CD4-positive, alpha-beta memory T cell (primary cell): Measurements from ENCODE around the gene APC2. TPM values are rescaled to one million over a fixed set of nuclear protein-coding genes. Genes with fewer than 3 reads are reported as not detected.
"Not testable (repeated sequence)": the region's sequence is repeated elsewhere in the genome, so short reads cannot be mapped to it uniquely, and the experiment has no call there.

Source experiments
- CTCF ChIA-PET: fragments of 350-600 bp; sonication (Branson Sonifier 250); formaldehyde crosslinking; loops from one replicate; lab custom pipeline; 2021; ENCODE audit warnings: inconsistent platforms; ENCODE audit not compliant: partially characterized antibody; lab: Charles Lee
- POLR2A ChIA-PET: fragments of 350-600 bp; sonication (Branson Sonifier 250); formaldehyde crosslinking; loops from one replicate; lab custom pipeline; 2021; ENCODE audit not compliant: partially characterized antibody; lab: Charles Lee
- DNase-seq, 5 donors: peaks; one replicate each; pipeline versions ENCODE4 v3.0.0 to v3.0.0-alpha.2; 2020 to 2022; ENCODE audit warnings: mixed read lengths in 1 of 5
- H3K27ac ChIP-seq: one replicate; pipeline ENCODE4 v1.7.0; 2013; ENCODE audit warnings: low read depth, low read length
- H3K27me3 ChIP-seq: 2 replicates; pipeline ENCODE4 v1.7.0; 2013; ENCODE audit warnings: mild to moderate bottlenecking, low read length, moderate library complexity; ENCODE audit not compliant: insufficient read depth
- H3K36me3 ChIP-seq: 2 replicates; pipeline ENCODE4 v1.7.0; 2013; ENCODE audit warnings: mild to moderate bottlenecking, low read length, moderate library complexity; ENCODE audit not compliant: insufficient read depth
- H3K4me1 ChIP-seq: 2 replicates; pipeline ENCODE4 v1.7.0; 2013; ENCODE audit warnings: mild to moderate bottlenecking, low read length, moderate library complexity; ENCODE audit not compliant: insufficient read depth
- H3K4me3 ChIP-seq, 2 donors: one replicate each; pipeline ENCODE4 v1.7.0; 2013; ENCODE audit warnings: low read length in 2 of 2, mild to moderate bottlenecking in 1 of 2
- H3K9me3 ChIP-seq, 2 donors: one replicate each; pipeline ENCODE4 v1.7.0; 2013; ENCODE audit warnings: low read length in 2 of 2, control low read depth in 1 of 2; ENCODE audit not compliant: control insufficient read depth in 1 of 2
- H3K27ac Mint-ChIP-seq, 7 donors: one replicate each; pipeline ENCODE4 v1.8.0; 2020 to 2021; ENCODE audit warnings: mixed read lengths in 7 of 7, mild to moderate bottlenecking in 6 of 7, inconsistent platforms in 3 of 7, moderate library complexity in 3 of 7
- H3K27me3 Mint-ChIP-seq, 2 donors: one replicate each; pipeline ENCODE4 v1.8.0; 2020 to 2021; ENCODE audit warnings: mixed read lengths in 2 of 2
- H3K36me3 Mint-ChIP-seq, 2 donors: one replicate each; pipeline ENCODE4 v1.8.0; 2020 to 2021; ENCODE audit warnings: mixed read lengths in 2 of 2, inconsistent platforms in 1 of 2, mild to moderate bottlenecking in 1 of 2
- H3K4me1 Mint-ChIP-seq, 4 donors: one replicate each; pipeline ENCODE4 v1.8.0; 2020 to 2021; ENCODE audit warnings: mixed read lengths in 4 of 4, mild to moderate bottlenecking in 1 of 4
- H3K4me3 Mint-ChIP-seq, 8 donors: one replicate each; pipeline ENCODE4 v1.8.0; 2020 to 2021; ENCODE audit warnings: mixed read lengths in 8 of 8, mild to moderate bottlenecking in 7 of 8, moderate library complexity in 6 of 8, inconsistent platforms in 3 of 8
- H3K9me3 Mint-ChIP-seq, 8 donors: one replicate each; pipeline ENCODE4 v1.8.0; 2020 to 2021; ENCODE audit warnings: mixed read lengths in 8 of 8, mild to moderate bottlenecking in 5 of 8, inconsistent platforms in 3 of 8, moderate library complexity in 1 of 8
- intact Hi-C: fragments of 100-400 bp; cut with micrococcal nuclease; formaldehyde crosslinking; loops from one replicate; pipeline ENCODE4 v1.15.1; 2023
- polyA plus RNA-seq, 2 donors: library from polyadenylated mRNA; unstranded; fragments of 300-500 nt; fragmentation: Illumina TruSeq; gene quantifications; one replicate each; pipeline ENCODE4 v1.2.3, GENCODE V29; 2021
- total RNA-seq, 2 experiments: library from RNA; stranded (reverse); gene quantifications; one replicate each; pipeline ENCODE4 v1.2.3, GENCODE V29; 2021

The APC2 gene
- total and polyA plus RNA-seq, 4 experiments from 2014 or later, result not detected

GRCh38 chr19:1417681-1418495, 32.0 kb upstream of the APC2 start:
- H3K4me1 ChIP-seq, result peaks cover 43% of the 10 kb centered on the region
- peak overlapping the region in 1 of 8 donors; percentile 26 for H3K4me3 Mint-ChIP-seq
- H3K36me3 ChIP-seq, result peaks cover 67% of the 10 kb centered on the region
- H3K27ac ChIP-seq, result no peak overlapping the region
- H3K27me3 ChIP-seq, result no peaks in the 10 kb centered on the region
- H3K9me3 Mint-ChIP-seq, result peaks cover 0 to 2% (median 0%) of the 10 kb centered on the region in 8 donors
- no peaks in the 10 kb centered on the region for H3K27me3 Mint-ChIP-seq
- H3K4me3 ChIP-seq, result no peak overlapping the region
- peaks cover 25 to 50% (median 37%) of the 10 kb centered on the region in 4 donors for H3K4me1 Mint-ChIP-seq
- ChIA-PET CTCF (no interaction called here), POLR2A (interaction anchor here (2.4 kb wide), 1 partner anchor 9 kb away, joined by 10 read pairs; no protein-coding TSS in a partner anchor)
- H3K36me3 Mint-ChIP-seq, result peaks cover 18 to 47% of the 10 kb centered on the region in 2 donors
- intact Hi-C loops, result no loop called here
- no peaks in the 10 kb centered on the region for H3K9me3 ChIP-seq
- DNase-seq, result no peak
- H3K27ac Mint-ChIP-seq, result peak overlapping the region in 2 of 7 donors; percentile 51 to 59

DNA sequence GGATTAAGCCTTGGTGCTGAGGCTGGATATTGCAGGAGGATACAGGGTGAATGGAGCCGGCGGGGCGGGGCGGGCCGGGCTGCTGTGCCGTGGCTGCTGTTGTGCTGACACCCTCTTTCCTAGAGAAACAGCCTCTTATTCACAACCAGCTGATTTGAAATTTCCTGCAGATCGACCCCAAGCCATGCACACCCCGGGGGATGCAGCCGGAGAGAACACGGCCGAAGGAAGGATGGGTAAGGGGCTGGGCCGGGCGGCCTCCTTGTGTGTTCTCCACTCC, 31.5 kb upstream of the APC2 start:
- no peaks in the 10 kb centered on the region for H3K27me3 ChIP-seq
- DNase-seq, result no peak
- no peaks in the 10 kb centered on the region for H3K9me3 ChIP-seq
- no peak overlapping the region for H3K4me3 ChIP-seq
- H3K4me1 Mint-ChIP-seq, result peaks cover 22 to 50% (median 35%) of the 10 kb centered on the region in 4 donors
- ChIA-PET POLR2A (interaction anchor here (2.4 kb wide), 1 partner anchor 9 kb away, joined by 10 read pairs; no protein-coding TSS in a partner anchor), CTCF (interaction anchor here (1.1 to 1.2 kb wide), 2 partner anchors 19 to 26 kb away, joined by 3 read pairs; no protein-coding TSS in a partner anchor)
- peaks cover 23 to 50% of the 10 kb centered on the region in 2 donors for H3K36me3 Mint-ChIP-seq
- no peak overlapping the region for H3K27ac Mint-ChIP-seq
- H3K4me1 ChIP-seq, result peaks cover 38% of the 10 kb centered on the region
- no peaks in the 10 kb centered on the region for H3K27me3 Mint-ChIP-seq
- peak overlapping the region in 1 of 8 donors; percentile 13 for H3K4me3 Mint-ChIP-seq
- peaks cover 0 to 2% (median 0%) of the 10 kb centered on the region in 8 donors for H3K9me3 Mint-ChIP-seq
- no peak overlapping the region for H3K27ac ChIP-seq
- H3K36me3 ChIP-seq, result peaks cover 65% of the 10 kb centered on the region
- intact Hi-C loops, result no loop called here

DNA sequence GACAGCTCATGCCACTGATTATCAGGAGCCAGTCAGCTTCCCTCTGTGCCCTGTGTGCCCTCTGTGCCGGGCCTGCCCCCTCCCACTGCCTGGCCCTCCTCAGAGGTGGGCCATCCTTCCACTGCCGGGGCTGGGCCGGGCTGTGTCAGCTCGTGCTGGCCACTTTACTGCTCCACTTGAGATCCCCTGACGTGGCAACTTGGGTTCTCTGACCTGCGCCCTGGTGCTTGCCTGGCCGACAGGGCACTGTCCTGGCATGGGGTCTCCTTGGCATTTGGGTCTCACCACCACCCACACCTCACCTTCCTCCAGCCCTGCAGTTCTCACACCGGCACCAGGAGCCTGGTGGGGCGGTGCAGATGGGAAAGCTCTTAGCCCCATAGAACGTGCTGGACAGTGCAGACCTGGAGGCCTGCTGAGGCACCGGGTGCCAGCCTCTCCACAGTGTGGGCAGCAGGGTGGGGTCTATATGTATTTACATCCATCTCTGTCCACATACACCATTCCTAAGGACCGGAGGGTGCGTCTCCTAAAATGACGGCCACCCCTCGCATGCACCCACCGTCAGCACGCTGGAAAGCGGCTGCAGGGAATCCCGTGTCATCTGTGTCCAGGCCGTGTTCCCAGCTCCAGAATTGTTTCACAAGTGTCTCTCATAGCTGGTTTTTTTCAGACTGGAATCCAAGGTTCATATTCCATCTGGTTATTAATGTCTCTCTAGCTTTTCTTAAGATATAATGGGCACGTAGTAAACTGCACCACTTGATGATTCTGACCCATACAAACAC, 30.8 kb upstream of the APC2 start:
- H3K36me3 Mint-ChIP-seq, result peaks cover 24 to 49% of the 10 kb centered on the region in 2 donors
- no peaks in the 10 kb centered on the region for H3K27me3 ChIP-seq
- no peak overlapping the region for H3K4me3 Mint-ChIP-seq
- intact Hi-C loops, result no loop called here
- no peaks in the 10 kb centered on the region for H3K27me3 Mint-ChIP-seq
- peak overlapping the region in 2 of 7 donors; percentile 17 to 38 for H3K27ac Mint-ChIP-seq
- H3K9me3 Mint-ChIP-seq, result peaks cover 0 to 4% (median 0%) of the 10 kb centered on the region in 8 donors
- H3K4me1 ChIP-seq, result peaks cover 31% of the 10 kb centered on the region
- ChIA-PET CTCF (interaction anchor here (1.1 to 1.2 kb wide), 2 partner anchors 18 to 26 kb away, joined by 3 read pairs; no protein-coding TSS in a partner anchor), POLR2A (interaction anchor here (2.4 kb wide), 1 partner anchor 10 kb away, joined by 10 read pairs; no protein-coding TSS in a partner anchor)
- no peak overlapping the region for H3K4me3 ChIP-seq
- peaks cover 19 to 44% (median 29%) of the 10 kb centered on the region in 4 donors for H3K4me1 Mint-ChIP-seq
- no peak for DNase-seq
- no peaks in the 10 kb centered on the region for H3K9me3 ChIP-seq
- peaks cover 69% of the 10 kb centered on the region for H3K36me3 ChIP-seq
- H3K27ac ChIP-seq, result no peak overlapping the region

- H3K27me3 Mint-ChIP-seq, H3K27ac ChIP-seq, CTCF ChIA-PET, intact Hi-C loops, H3K27me3 ChIP-seq, H3K4me3 Mint-ChIP-seq, H3K27ac Mint-ChIP-seq, H3K9me3 Mint-ChIP-seq, H3K4me3 ChIP-seq, H3K9me3 ChIP-seq, DNase-seq: not testable (repeated sequence)
- peaks cover 27 to 51% of the 10 kb centered on the region in 2 donors for H3K36me3 Mint-ChIP-seq
- Histone ChIP-seq H3K4me1 (peaks cover 26% of the 10 kb centered on the region), H3K36me3 (peaks cover 76% of the 10 kb centered on the region)
- peaks cover 19 to 38% (median 25%) of the 10 kb centered on the region in 4 donors for H3K4me1 Mint-ChIP-seq
- POLR2A ChIA-PET, result interaction anchor here (2.0 kb wide), 1 partner anchor 12 kb away, joined by 5 read pairs; no protein-coding TSS in a partner anchor
Measured at GRCh38 chr19:1420085-1420484, 29.8 kb upstream of the APC2 start.

DNA sequence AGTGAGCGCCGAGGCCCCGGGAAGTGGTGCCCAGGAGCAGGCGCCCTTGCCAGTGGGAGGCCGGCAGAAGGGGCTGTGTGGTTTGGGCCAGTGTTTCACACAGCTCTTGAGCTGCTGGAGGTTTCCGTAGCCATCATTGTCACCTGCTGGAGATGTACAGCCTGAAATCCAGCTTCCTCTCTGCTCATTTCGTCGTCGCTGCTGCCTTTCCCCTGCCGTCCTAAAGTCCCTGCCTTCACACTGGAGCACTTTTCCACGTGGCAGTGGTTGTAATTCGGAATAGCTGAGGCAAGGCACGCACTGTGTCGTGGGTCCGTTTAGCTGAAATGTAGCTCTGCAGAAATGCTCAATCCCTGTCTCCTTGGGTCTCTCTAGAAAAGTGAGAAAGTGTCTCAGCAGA, 29.3 kb upstream of the APC2 start:
- H3K27me3 Mint-ChIP-seq, result no peaks in the 10 kb centered on the region
- intact Hi-C loops, result no loop called here
- CTCF ChIA-PET, result no interaction called here

DNA sequence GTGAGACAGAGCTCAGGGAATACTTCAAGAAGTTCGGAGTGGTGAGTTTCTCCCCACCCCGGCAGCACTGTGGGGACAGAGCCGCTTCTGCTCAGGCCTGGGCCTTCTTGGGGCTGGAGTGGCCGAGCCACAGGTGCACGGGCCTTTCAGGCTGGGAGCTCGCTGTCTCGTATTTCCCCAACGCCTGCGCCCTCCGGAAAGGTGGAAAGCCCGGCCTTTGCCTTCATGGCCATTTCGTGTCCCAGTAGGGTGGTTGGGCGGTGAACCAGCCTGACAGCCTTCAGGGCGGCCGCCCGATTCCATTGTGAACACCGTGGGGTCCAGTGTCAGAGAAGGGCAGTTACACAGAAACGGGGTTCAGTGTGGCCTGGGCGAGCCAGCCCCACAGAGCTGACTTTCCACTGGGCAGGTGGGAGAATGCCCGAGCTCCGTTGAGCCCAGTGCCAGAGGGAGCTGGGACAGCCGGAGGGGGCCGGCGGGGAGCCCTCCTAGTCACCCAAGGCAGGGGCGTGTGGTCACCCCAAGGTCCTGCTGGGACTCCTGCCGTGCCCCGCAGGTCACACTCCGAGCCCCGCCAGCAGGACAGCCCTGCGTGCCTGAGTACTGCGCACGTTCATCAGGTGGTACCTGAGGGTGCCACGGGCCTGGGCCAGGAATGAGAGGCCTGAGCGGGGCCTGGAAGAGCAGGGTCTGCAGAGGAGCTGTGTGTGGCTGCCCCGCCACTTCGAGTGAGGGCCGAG, 28.5 kb upstream of the APC2 start:
- Histone ChIP-seq H3K4me3 (no peak overlapping the region), H3K27me3 (no peaks in the 10 kb centered on the region), H3K9me3 (no peaks in the 10 kb centered on the region), H3K4me1 (peaks cover 13% of the 10 kb centered on the region), H3K27ac (no peak overlapping the region), H3K36me3 (peaks cover 84% of the 10 kb centered on the region)
- CTCF ChIA-PET, result no interaction called here
- H3K36me3 Mint-ChIP-seq, result peaks cover 32 to 52% of the 10 kb centered on the region in 2 donors
- no peak for DNase-seq
- intact Hi-C loops, result no loop called here
- no peaks in the 10 kb centered on the region for H3K27me3 Mint-ChIP-seq
- H3K27ac Mint-ChIP-seq, result peak overlapping the region in 1 of 7 donors; percentile 18
- no peak overlapping the region for H3K4me3 Mint-ChIP-seq
- peaks cover 10 to 26% (median 14%) of the 10 kb centered on the region in 4 donors for H3K4me1 Mint-ChIP-seq
- H3K9me3 Mint-ChIP-seq, result peaks cover 0 to 7% (median 0%) of the 10 kb centered on the region in 8 donors
- POLR2A ChIA-PET, result interaction anchor here (2.0 kb wide), 1 partner anchor 13 kb away, joined by 5 read pairs; no protein-coding TSS in a partner anchor

More for the DNA sequence above, 29.3 kb upstream of the APC2 start:
- Mint-ChIP-seq H3K4me3 (no peak overlapping the region), H3K4me1 (peaks cover 14 to 34% (median 21%) of the 10 kb centered on the region in 4 donors), H3K9me3 (peaks cover 0 to 4% (median 0%) of the 10 kb centered on the region in 8 donors), H3K27ac (peak overlapping the region in 3 of 7 donors; percentile 7 to 68 (median 18)), H3K36me3 (peaks cover 30 to 54% of the 10 kb centered on the region in 2 donors)
- Histone ChIP-seq H3K4me1 (peaks cover 21% of the 10 kb centered on the region), H3K36me3 (peaks cover 81% of the 10 kb centered on the region), H3K4me3 (no peak overlapping the region), H3K27ac (no peak overlapping the region), H3K9me3 (no peaks in the 10 kb centered on the region), H3K27me3 (no peaks in the 10 kb centered on the region)
- DNase-seq, result no peak
- POLR2A ChIA-PET, result interaction anchor here (2.0 kb wide), 1 partner anchor 12 kb away, joined by 5 read pairs; no protein-coding TSS in a partner anchor
